RWPE2 (cell line): ENCODE measurements around the gene RABGEF1.
"Not testable (repeated sequence)": the region's sequence is repeated elsewhere in the genome, so short reads cannot be mapped to it uniquely, and the experiment has no call there.

ENCODE experiments used
- ATAC-seq: fragments of 200-7000 bp; cut with Tn5 transposase; 3 replicates; pipeline ENCODE4 v1.9.1; 2021; ENCODE audit warnings: low read depth
- DNase-seq: peaks from one replicate; pipeline ENCODE4 v3.0.0-alpha.2; 2020; ENCODE audit warnings: low spot score
- H3K27ac ChIP-seq: fragments of 450-650 bp; 2 replicates; pipeline ENCODE4 v1.5.1; 2017; ENCODE audit warnings: mild to moderate bottlenecking; ENCODE audit not compliant: poor library complexity, severe bottlenecking
- H3K27me3 ChIP-seq: fragments of 250-450 bp; sonication (Bioruptor Pico); 2 replicates; pipeline ENCODE4 v1.5.1; 2021; ENCODE audit warnings: mild to moderate bottlenecking, moderate library complexity; ENCODE audit not compliant: insufficient read depth, poor library complexity, severe bottlenecking
- H3K36me3 ChIP-seq: fragments of 250-450 bp; sonication (Bioruptor Pico); 2 replicates; pipeline ENCODE4 v1.5.1; 2020; ENCODE audit warnings: low read depth, mild to moderate bottlenecking, moderate library complexity
- H3K4me1 ChIP-seq: fragments of 250-450 bp; sonication (Bioruptor Pico); 2 replicates; pipeline ENCODE4 v1.5.1; 2021; ENCODE audit warnings: mild to moderate bottlenecking, moderate library complexity; ENCODE audit not compliant: insufficient read depth, poor library complexity, severe bottlenecking
- H3K4me3 ChIP-seq: fragments of 250-450 bp; sonication (Bioruptor Pico); 2 replicates; pipeline ENCODE4 v1.5.1; 2021; ENCODE audit warnings: mild to moderate bottlenecking, moderate library complexity; ENCODE audit not compliant: severe bottlenecking
- H3K9me3 ChIP-seq: fragments of 250-450 bp; sonication (Bioruptor Pico); 2 replicates; pipeline ENCODE4 v1.5.1; 2021; ENCODE audit warnings: mild to moderate bottlenecking, moderate library complexity; ENCODE audit not compliant: severe bottlenecking
- TF ChIP-seq, protein P1 (sequence below): fragments of 450-650 bp; IDR thresholded peaks from one replicate; pipeline ENCODE4 v1.5.1; 2017; ENCODE audit warnings: mild to moderate bottlenecking, moderate library complexity; ENCODE audit not compliant: poor library complexity, severe bottlenecking

RABGEF1 gene

DNA sequence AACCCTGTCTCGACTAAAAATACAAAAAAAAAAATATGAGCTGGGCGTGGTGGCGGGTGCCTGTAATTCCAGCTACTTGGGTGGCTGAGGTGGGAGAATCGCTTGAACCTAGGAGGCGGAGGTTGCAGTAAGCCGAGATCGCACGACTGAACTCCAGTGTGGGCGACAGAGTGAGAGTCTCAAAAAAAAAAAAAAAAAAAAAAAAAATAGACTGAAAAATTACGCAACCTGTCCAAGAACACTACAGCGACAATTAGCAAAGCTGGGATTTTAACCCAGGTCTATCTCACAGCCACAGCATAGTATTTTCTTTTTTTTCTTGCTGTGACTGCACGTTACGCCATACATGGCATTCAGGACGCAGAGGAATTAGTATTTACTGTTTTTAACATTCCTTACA, 1.1 kb upstream of the RABGEF1 start:
- Histone ChIP-seq H3K27ac (peak overlapping the region; percentile 63), H3K4me1 (peaks cover 8% of the 10 kb centered on the region), H3K36me3 (peaks cover 12% of the 10 kb centered on the region; the same call in 1 of the 2 replicates), H3K4me3 (peak overlapping the region; percentile 62), H3K27me3 (no peaks in the 10 kb centered on the region), H3K9me3 (no peaks in the 10 kb centered on the region)
- ATAC-seq = no peak
- DNase-seq = no peak
- TF ChIP-seq, protein P1, sequence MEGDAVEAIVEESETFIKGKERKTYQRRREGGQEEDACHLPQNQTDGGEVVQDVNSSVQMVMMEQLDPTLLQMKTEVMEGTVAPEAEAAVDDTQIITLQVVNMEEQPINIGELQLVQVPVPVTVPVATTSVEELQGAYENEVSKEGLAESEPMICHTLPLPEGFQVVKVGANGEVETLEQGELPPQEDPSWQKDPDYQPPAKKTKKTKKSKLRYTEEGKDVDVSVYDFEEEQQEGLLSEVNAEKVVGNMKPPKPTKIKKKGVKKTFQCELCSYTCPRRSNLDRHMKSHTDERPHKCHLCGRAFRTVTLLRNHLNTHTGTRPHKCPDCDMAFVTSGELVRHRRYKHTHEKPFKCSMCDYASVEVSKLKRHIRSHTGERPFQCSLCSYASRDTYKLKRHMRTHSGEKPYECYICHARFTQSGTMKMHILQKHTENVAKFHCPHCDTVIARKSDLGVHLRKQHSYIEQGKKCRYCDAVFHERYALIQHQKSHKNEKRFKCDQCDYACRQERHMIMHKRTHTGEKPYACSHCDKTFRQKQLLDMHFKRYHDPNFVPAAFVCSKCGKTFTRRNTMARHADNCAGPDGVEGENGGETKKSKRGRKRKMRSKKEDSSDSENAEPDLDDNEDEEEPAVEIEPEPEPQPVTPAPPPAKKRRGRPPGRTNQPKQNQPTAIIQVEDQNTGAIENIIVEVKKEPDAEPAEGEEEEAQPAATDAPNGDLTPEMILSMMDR = no peak

DNA sequence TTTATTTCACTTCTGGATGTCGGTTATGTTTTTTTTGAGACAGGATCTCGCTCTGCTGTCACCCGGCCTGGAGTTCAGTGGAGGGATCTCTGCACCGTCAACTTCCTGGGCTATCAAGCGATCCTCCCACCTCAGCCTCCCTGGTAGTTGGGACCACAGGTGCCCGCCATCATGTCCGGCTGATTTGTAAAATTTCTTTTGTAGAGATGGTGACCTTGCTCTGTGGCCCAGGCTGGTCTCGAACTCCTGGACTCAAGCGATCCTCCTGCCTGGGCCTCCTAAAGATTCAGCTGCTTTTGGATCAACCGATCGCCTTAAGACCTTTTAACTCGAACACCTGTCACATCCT, 606 bp upstream of the RABGEF1 start:
- peak overlapping the region; percentile 62 for H3K4me3 ChIP-seq
- TF ChIP-seq, protein P1 = no peak
- H3K27ac ChIP-seq = peak overlapping the region; percentile 63
- H3K4me1 ChIP-seq = peaks cover 8% of the 10 kb centered on the region
- ATAC-seq (no peak), DNase-seq (no peak)
- H3K27me3 ChIP-seq = no peaks in the 10 kb centered on the region
- H3K9me3 ChIP-seq = no peaks in the 10 kb centered on the region
- peaks cover 12% of the 10 kb centered on the region for H3K36me3 ChIP-seq

DNA sequence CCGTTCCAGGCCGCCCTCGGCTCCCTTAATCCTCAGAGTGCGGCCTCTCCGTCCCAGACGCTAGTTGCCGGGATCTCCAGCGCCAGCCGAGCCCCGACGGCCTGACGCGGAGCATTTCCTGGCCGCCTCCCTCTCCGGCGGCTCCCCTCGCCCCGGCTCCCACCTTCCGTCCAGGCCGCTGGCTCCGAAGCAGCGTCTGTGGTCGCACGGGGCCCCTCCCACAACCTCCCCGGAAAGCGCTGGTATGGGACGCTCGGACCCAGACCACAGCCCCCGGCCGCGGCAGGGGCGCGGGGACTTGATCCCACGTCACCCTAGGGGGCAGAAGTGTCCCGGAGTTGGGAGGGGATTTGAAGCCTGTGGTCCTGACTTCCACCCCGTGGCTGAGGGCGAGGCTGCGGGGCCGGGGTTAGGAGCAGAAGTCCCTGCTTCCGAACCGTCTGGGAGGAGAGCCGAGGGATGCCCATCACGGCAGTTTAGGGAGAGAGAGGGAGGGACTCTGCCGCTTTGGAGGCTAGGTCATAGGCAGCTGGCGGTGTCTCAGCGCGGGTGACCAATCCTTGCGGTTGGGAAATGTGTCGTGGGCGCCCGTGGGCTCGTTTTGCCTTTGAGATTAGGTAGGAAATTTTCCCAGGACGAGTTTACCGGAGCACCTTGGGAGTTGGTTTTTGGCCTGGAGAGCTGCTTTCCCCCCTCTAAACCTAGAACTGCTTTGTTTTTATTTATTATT, 612 bp downstream of the RABGEF1 start:
- not testable (repeated sequence) for H3K9me3 ChIP-seq, H3K36me3 ChIP-seq, H3K27me3 ChIP-seq, DNase-seq, H3K4me1 ChIP-seq
- Histone ChIP-seq H3K4me3 (peak overlapping the region; percentile 62), H3K27ac (peak overlapping the region; percentile 63)
- ATAC-seq = peak; percentile 39

DNA sequence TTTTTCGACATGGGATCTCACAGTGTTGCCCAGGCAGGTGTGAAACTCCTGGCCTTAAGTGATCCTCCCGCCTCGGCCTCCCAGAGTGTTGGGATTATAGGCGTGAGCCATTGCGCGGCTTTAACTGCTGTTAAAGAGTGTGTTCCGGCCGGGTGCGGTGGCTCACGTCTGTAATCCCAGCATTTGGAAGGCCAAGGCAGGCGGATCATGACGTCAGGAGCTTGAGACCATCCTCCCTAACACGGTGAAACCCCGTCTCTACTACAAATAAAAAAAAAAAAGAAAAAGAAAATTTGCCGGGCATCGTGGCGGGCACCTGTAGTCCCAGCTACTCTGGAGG, 1.1 kb downstream of the RABGEF1 start:
- DNase-seq (no peak), ATAC-seq (no peak)
- TF ChIP-seq, protein P1 = no peak
- Histone ChIP-seq H3K36me3 (peaks cover 4% of the 10 kb centered on the region), H3K27me3 (no peaks in the 10 kb centered on the region), H3K4me1 (peaks cover 8% of the 10 kb centered on the region), H3K4me3 (peak overlapping the region; percentile 62), H3K27ac (peak overlapping the region; percentile 63), H3K9me3 (no peaks in the 10 kb centered on the region)

DNA sequence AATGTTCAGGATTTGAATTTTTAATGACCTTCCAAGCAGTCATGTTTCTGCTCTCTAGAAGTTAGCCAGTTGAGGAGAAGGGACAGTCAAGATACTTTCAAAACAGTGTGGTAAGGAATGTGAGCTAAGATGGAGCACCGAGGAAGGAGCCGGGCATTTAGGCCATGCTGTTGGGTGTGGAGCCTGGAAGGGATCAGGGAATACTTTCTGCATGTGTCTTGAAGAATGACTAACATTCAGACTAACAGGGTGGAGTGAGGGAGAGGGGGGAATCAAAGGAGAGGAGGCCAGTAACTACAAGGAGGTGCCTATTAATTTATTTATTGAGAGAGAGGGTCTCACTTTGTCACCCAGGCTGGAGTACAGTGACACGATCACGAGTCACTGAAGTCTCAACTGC, 1.8 kb downstream of the RABGEF1 start:
- not testable (repeated sequence) for H3K27me3 ChIP-seq, DNase-seq, H3K36me3 ChIP-seq, H3K9me3 ChIP-seq, H3K4me1 ChIP-seq
- peak; percentile 75 for ATAC-seq
- peak overlapping the region; percentile 62 for H3K4me3 ChIP-seq
- H3K27ac ChIP-seq = peak overlapping the region; percentile 63

DNA sequence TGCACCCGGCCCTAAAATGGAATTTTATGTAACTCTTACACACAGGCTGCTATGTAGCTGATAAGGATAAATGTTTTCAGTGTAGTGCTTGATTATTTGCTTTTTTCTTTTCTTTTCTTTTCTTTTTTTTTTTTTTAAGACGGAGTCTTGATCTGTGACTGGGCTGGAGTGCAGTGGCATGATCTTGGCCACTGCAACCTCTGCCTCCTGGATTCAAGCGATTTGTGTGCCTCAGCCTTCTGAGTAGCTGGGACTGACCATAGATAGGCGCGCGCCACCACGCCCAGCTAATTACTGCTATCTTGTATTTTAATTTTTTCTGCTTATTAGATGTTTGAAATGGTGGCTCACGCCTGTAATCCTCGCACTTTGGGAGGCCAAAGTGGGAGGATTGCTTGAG, 3.4 kb downstream of the RABGEF1 start:
- TF ChIP-seq, protein P1 = no peak
- Histone ChIP-seq H3K9me3 (no peaks in the 10 kb centered on the region), H3K4me3 (no peak overlapping the region), H3K4me1 (peaks cover 8% of the 10 kb centered on the region), H3K27ac (no peak overlapping the region), H3K27me3 (no peaks in the 10 kb centered on the region), H3K36me3 (peaks cover 6% of the 10 kb centered on the region)
- no peak for ATAC-seq
- DNase-seq = no peak
